Spleen (tissue), 11 donors: ENCODE measurements around the gene TRIO. TPM values are rescaled to one million over a fixed set of nuclear protein-coding genes. Genes with fewer than 3 reads are reported as not detected.
"Not testable (repeated sequence)": the region's sequence is repeated elsewhere in the genome, so short reads cannot be mapped to it uniquely, and the experiment has no call there.

ENCODE experiments used
- DNase-seq: peaks from one replicate; pipeline ENCODE4 v3.0.0-alpha.2; 2020
- H3K27ac ChIP-seq, 8 donors: fragments of 200-600 bp; sonication (generic) in 7 of 8; 1 replicate in 4 of 8; 2 replicates in 4 of 8; pipeline versions ENCODE4 v1.5.0 to v1.8.0; 2016 to 2021; ENCODE audit warnings: inconsistent platforms in 4 of 8, mild to moderate bottlenecking in 4 of 8, moderate library complexity in 1 of 8
- H3K27me3 ChIP-seq, 7 donors: fragments of 200-600 bp; sonication (generic) in 6 of 7; replicated peaks in 1 of 7; 1 replicate in 4 of 7; 2 replicates in 3 of 7; pipeline versions ENCODE4 v1.5.0 to v1.8.0; 2016 to 2021; ENCODE audit warnings: inconsistent platforms in 3 of 7, mild to moderate bottlenecking in 1 of 7
- H3K36me3 ChIP-seq, 6 donors: fragments of 200-600 bp; sonication (generic) in 5 of 6; 1 replicate in 4 of 6; 2 replicates in 2 of 6; pipeline versions ENCODE4 v1.5.0 to v1.8.0; 2016 to 2021; ENCODE audit warnings: inconsistent platforms in 2 of 6
- H3K4me1 ChIP-seq, 6 donors: fragments of 200-600 bp; sonication (generic) in 5 of 6; 1 replicate in 3 of 6; 2 replicates in 3 of 6; pipeline versions ENCODE4 v1.5.0 to v1.8.0; 2016 to 2021; ENCODE audit warnings: inconsistent platforms in 3 of 6
- H3K4me3 ChIP-seq, 8 donors: fragments of 200-600 bp; sonication (generic) in 7 of 8; 1 replicate in 4 of 8; 2 replicates in 4 of 8; pipeline versions ENCODE4 v1.5.0 to v1.8.0; 2016 to 2021; ENCODE audit warnings: inconsistent platforms in 4 of 8, mild to moderate bottlenecking in 4 of 8, moderate library complexity in 2 of 8
- H3K9me3 ChIP-seq, 8 donors: fragments of 200-600 bp; sonication (generic) in 7 of 8; 1 replicate in 4 of 8; 2 replicates in 4 of 8; pipeline versions ENCODE4 v1.5.0 to v1.8.0; 2016 to 2021; ENCODE audit warnings: inconsistent platforms in 4 of 8
- POLR2A ChIP-seq, 3 donors: fragments of 450-650 bp; IDR thresholded peaks; one replicate each; pipeline ENCODE4 v1.5.1; 2017; ENCODE audit warnings: antibody characterized with exemption in 3 of 3, mild to moderate bottlenecking in 1 of 3
- POLR2AphosphoS5 ChIP-seq, 3 donors: sonication (generic); formaldehyde crosslinking; IDR thresholded peaks; one replicate each; pipeline ENCODE4 v1.5.1; 2017; ENCODE audit warnings: antibody characterized with exemption in 3 of 3
- WGBS, 5 donors: extraction: QIAGEN DNeasy Blood & Tissue Kit in 3 of 5; methylation state at CpG; one replicate each; pipeline versions ENCODE4 v1.1.5 to v1.1.7; 2013 to 2018; 5-methylcytosine and 5-hydroxymethylcytosine counted together
- intact Hi-C: fragments of 100-400 bp; cut with DNase I; formaldehyde crosslinking; loops from one replicate; pipeline ENCODE4 v1.15.0; 2023; ENCODE audit warnings: low total_unique reads
- polyA plus RNA-seq, 3 donors: library from polyadenylated mRNA; stranded (reverse); fragments of 200-250 nt; gene quantifications; one replicate each; pipeline ENCODE4 v1.2.1, GENCODE V29; 2013
- total RNA-seq, 7 donors: library from RNA; depleted of rRNA in 3 of 7; stranded (reverse); fragments of >200 nt in 3 of 7; fragmentation: NEBNext Ultra II Directional in 4 of 7; extraction: Animal tissue kit (Norgen Biotek cat#: 25700) in 4 of 7; gene quantifications; one replicate each; pipeline versions ENCODE4 v1.1.0 to v1.2.1, GENCODE V29; 2016 to 2021
- TF ChIP-seq, protein P1 (sequence below), 11 experiments: fragments of 200-600 bp in 7 of 11; fragments of 450-650 bp in 4 of 11; sonication (generic) in 4 of 11; IDR thresholded peaks in 8 of 11; conservative IDR thresholded peaks in 3 of 11; 1 replicate in 7 of 11; 2 replicates in 4 of 11; pipeline versions ENCODE4 v1.4.0 to v1.8.0; 2016 to 2021; ENCODE audit warnings: antibody characterized with exemption in 11 of 11, inconsistent platforms in 4 of 11, mild to moderate bottlenecking in 1 of 11
- donor health status: healthy with polysubstance abuse.
- donor health status: DM: no; HTN: no; CAD: no; lungs with moderate emphysema.
- donor health status: DM: no; HTN: no; CAD: no.
- donor health status: Bipolar disorder and iron deficiency.
- donor health status: healthy.
- donor health status: DM: no; HTN: no; CAD: no.
- donor health status: DM: yes; HTN: yes; CAD: no.

The TRIO gene
- total and polyA plus RNA-seq, 10 donors, result 21.5 to 280 (median 190) TPM

GRCh38 chr5:14552017-14552416 is 408.9 kb downstream of the TRIO start:
- Histone ChIP-seq H3K4me1 (peaks cover 0 to 37% (median 7%) of the 10 kb centered on the region in 6 donors), H3K36me3 (no peaks in the 10 kb centered on the region), H3K27ac (peak overlapping the region in 2 of 8 donors; percentile 23 to 28), H3K4me3 (no peak overlapping the region), H3K9me3 (peaks cover 0 to 15% (median 0%) of the 10 kb centered on the region in 8 donors), H3K27me3 (peaks cover 0 to 11% (median 0%) of the 10 kb centered on the region in 7 donors)
- intact Hi-C loops, result no loop called here
- 24 to 56% (median 32%) methylated on average over 1 of the region's 1 CpG for WGBS, 5 donors
- DNase-seq, result no peak
- TF ChIP-seq POLR2AphosphoS5 (IDR thresholded peaks at IDR 0.05) (no peak), POLR2A (IDR thresholded peaks at IDR 0.05) (no peak)
- TF ChIP-seq, protein P1, sequence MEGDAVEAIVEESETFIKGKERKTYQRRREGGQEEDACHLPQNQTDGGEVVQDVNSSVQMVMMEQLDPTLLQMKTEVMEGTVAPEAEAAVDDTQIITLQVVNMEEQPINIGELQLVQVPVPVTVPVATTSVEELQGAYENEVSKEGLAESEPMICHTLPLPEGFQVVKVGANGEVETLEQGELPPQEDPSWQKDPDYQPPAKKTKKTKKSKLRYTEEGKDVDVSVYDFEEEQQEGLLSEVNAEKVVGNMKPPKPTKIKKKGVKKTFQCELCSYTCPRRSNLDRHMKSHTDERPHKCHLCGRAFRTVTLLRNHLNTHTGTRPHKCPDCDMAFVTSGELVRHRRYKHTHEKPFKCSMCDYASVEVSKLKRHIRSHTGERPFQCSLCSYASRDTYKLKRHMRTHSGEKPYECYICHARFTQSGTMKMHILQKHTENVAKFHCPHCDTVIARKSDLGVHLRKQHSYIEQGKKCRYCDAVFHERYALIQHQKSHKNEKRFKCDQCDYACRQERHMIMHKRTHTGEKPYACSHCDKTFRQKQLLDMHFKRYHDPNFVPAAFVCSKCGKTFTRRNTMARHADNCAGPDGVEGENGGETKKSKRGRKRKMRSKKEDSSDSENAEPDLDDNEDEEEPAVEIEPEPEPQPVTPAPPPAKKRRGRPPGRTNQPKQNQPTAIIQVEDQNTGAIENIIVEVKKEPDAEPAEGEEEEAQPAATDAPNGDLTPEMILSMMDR (IDR thresholded peaks at IDR 0.05 in 8 of 11, conservative IDR thresholded peaks at IDR 0.05 in 3 of 11), result no peak

- H3K4me3 ChIP-seq, DNase-seq, H3K36me3 ChIP-seq, H3K27ac ChIP-seq, intact Hi-C loops: not testable (repeated sequence)
- Histone ChIP-seq H3K4me1 (peaks cover 0 to 47% (median 14%) of the 10 kb centered on the region in 6 donors), H3K9me3 (peaks cover 0 to 15% (median 0%) of the 10 kb centered on the region in 8 donors), H3K27me3 (peaks cover 0 to 11% (median 0%) of the 10 kb centered on the region in 7 donors)
- 63 to 80% (median 72%) methylated on average over 3 of the region's 3 CpGs for WGBS, 5 donors
These were observed 411.1 kb downstream of the TRIO start for GRCh38 chr5:14554288-14554687.

- Histone ChIP-seq H3K9me3 (peaks cover 0 to 15% (median 0%) of the 10 kb centered on the region in 8 donors), H3K4me3 (no peak overlapping the region), H3K27ac (no peak overlapping the region), H3K27me3 (peaks cover 0 to 11% (median 0%) of the 10 kb centered on the region in 7 donors), H3K4me1 (peaks cover 6 to 51% (median 24%) of the 10 kb centered on the region in 6 donors), H3K36me3 (no peaks in the 10 kb centered on the region)
- DNase-seq, result no peak
- TF ChIP-seq, protein P1 (IDR thresholded peaks at IDR 0.05 in 8 of 11, conservative IDR thresholded peaks at IDR 0.05 in 3 of 11), result no peak
- 85 to 92% (median 88%) methylated on average over 2 of the region's 2 CpGs for WGBS, 5 donors
- intact Hi-C loops, result no loop called here
These were observed 412.9 kb downstream of the TRIO start for GRCh38 chr5:14556015-14556414.

- intact Hi-C loops, result no loop called here
- 63 to 75% (median 64%) methylated on average over 8 of the region's 8 CpGs for WGBS, 5 donors
- peaks cover 0 to 12% (median 0%) of the 10 kb centered on the region in 8 donors for H3K9me3 ChIP-seq
- peaks cover 6 to 44% (median 22%) of the 10 kb centered on the region in 6 donors for H3K4me1 ChIP-seq
- H3K4me3 ChIP-seq, result no peak overlapping the region
- H3K27me3 ChIP-seq, result peaks cover 0 to 11% (median 0%) of the 10 kb centered on the region in 7 donors
- DNase-seq, result no peak
- H3K36me3 ChIP-seq, result no peaks in the 10 kb centered on the region
- no peak overlapping the region for H3K27ac ChIP-seq
- TF ChIP-seq POLR2AphosphoS5 (IDR thresholded peaks at IDR 0.05) (no peak), POLR2A (IDR thresholded peaks at IDR 0.05) (no peak)
- TF ChIP-seq, protein P1 (IDR thresholded peaks at IDR 0.05 in 8 of 11, conservative IDR thresholded peaks at IDR 0.05 in 3 of 11), result no peak
These were observed 414.1 kb downstream of the TRIO start for GRCh38 chr5:14557203-14557770.
